Effector memory CD4-positive, alpha-beta T cell (primary cell): ENCODE results near the gene ASIC2.

Source experiments
- DNase-seq, 3 donors: peaks; one replicate each; pipeline ENCODE4 v3.0.0-alpha.2; 2020
- H3K27ac ChIP-seq: 2 replicates; pipeline ENCODE4 v1.7.0; 2013; ENCODE audit warnings: mild to moderate bottlenecking, low read length, moderate library complexity; ENCODE audit not compliant: insufficient read depth, poor library complexity, severe bottlenecking
- H3K27me3 ChIP-seq: replicated peaks from 2 replicates; pipeline ENCODE4 v1.7.0; 2013; ENCODE audit warnings: mild to moderate bottlenecking, low read length; ENCODE audit not compliant: insufficient read depth, control insufficient read depth, poor library complexity, severe bottlenecking
- H3K36me3 ChIP-seq: 2 replicates; pipeline ENCODE4 v1.7.0; 2013; ENCODE audit warnings: mild to moderate bottlenecking, low read length, moderate library complexity; ENCODE audit not compliant: control insufficient read depth, insufficient read depth
- H3K4me1 ChIP-seq: 2 replicates; pipeline ENCODE4 v1.7.0; 2013; ENCODE audit warnings: low read length, mild to moderate bottlenecking; ENCODE audit not compliant: control insufficient read depth, insufficient read depth, poor library complexity, severe bottlenecking
- H3K4me3 ChIP-seq: 2 replicates; pipeline ENCODE4 v1.7.0; 2013; ENCODE audit warnings: low read length, low read depth, mild to moderate bottlenecking; ENCODE audit not compliant: insufficient read depth, poor library complexity, severe bottlenecking
- H3K9me3 ChIP-seq: 2 replicates; pipeline ENCODE4 v1.7.0; 2013; ENCODE audit warnings: mild to moderate bottlenecking, low read length, moderate library complexity; ENCODE audit not compliant: control insufficient read depth
- total RNA-seq, 3 donors: gene quantifications; one replicate each; lab custom pipeline; 2026; lab: John Stamatoyannopoulos, UW

The ASIC2 gene
- total RNA-seq: 0 reads per million in 3 donors

- Histone ChIP-seq H3K27me3 (peaks cover 5% of the 10 kb centered on the region), H3K36me3 (no peaks in the 10 kb centered on the region), H3K9me3 (no peaks in the 10 kb centered on the region), H3K4me1 (no peaks in the 10 kb centered on the region), H3K4me3 (no peak within 1 kb of the TSS), H3K27ac (no peak within 1 kb of the TSS)
- no peak for DNase-seq
Observed at GRCh38 chr17:33292981-33293867, at the start of gene ASIC2. TSS of gene ASIC2 (minus strand) at chr17:33293295.

- H3K36me3 ChIP-seq: no peaks in the 10 kb centered on the region
- no peaks in the 10 kb centered on the region for H3K9me3 ChIP-seq
- no peak overlapping the region for H3K27ac ChIP-seq
- no peak for DNase-seq
- H3K4me3 ChIP-seq: no peak overlapping the region
- H3K4me1 ChIP-seq: no peaks in the 10 kb centered on the region
- H3K27me3 ChIP-seq: no peaks in the 10 kb centered on the region
Observed at GRCh38 chr17:33342025-33342424, 48.9 kb upstream of the ASIC2 start.

GRCh38 chr17:33338242-33338641 is 45.1 kb upstream of the ASIC2 start:
- H3K9me3 ChIP-seq: no peaks in the 10 kb centered on the region
- peaks cover 3% of the 10 kb centered on the region for H3K27me3 ChIP-seq
- no peak overlapping the region for H3K27ac ChIP-seq
- DNase-seq: no peak
- H3K4me1 ChIP-seq: no peaks in the 10 kb centered on the region
- no peaks in the 10 kb centered on the region for H3K36me3 ChIP-seq
- no peak overlapping the region for H3K4me3 ChIP-seq

- no peaks in the 10 kb centered on the region for H3K4me1 ChIP-seq
- H3K27me3 ChIP-seq: peaks cover 3% of the 10 kb centered on the region
- DNase-seq: no peak
- H3K27ac ChIP-seq: no peak overlapping the region
- H3K36me3 ChIP-seq: no peaks in the 10 kb centered on the region
- H3K4me3 ChIP-seq: no peak overlapping the region
- H3K9me3 ChIP-seq: no peaks in the 10 kb centered on the region
Observed at GRCh38 chr17:33335491-33336173, 42.5 kb upstream of the ASIC2 start.

- no peak for DNase-seq
- H3K9me3 ChIP-seq: no peaks in the 10 kb centered on the region
Observed at GRCh38 chr17:33334703-33335102, 41.6 kb upstream of the ASIC2 start.

GRCh38 chr17:33330877-33331276 is 37.8 kb upstream of the ASIC2 start:
- Histone ChIP-seq H3K36me3 (no peaks in the 10 kb centered on the region), H3K4me3 (no peak overlapping the region), H3K27ac (no peak overlapping the region), H3K9me3 (no peaks in the 10 kb centered on the region), H3K4me1 (no peaks in the 10 kb centered on the region), H3K27me3 (peaks cover under 1% of the 10 kb centered on the region)
- no peak for DNase-seq

More at GRCh38 chr17:33334703-33335102, 41.6 kb upstream of the ASIC2 start:
- no peak overlapping the region for H3K27ac ChIP-seq
- H3K36me3 ChIP-seq: no peaks in the 10 kb centered on the region
- H3K4me3 ChIP-seq: no peak overlapping the region
- H3K27me3 ChIP-seq: peaks cover 3% of the 10 kb centered on the region
- H3K4me1 ChIP-seq: no peaks in the 10 kb centered on the region

- H3K27me3 ChIP-seq: no peaks in the 10 kb centered on the region
- no peaks in the 10 kb centered on the region for H3K4me1 ChIP-seq
- no peak for DNase-seq
- no peak overlapping the region for H3K4me3 ChIP-seq
- no peak overlapping the region for H3K27ac ChIP-seq
- no peaks in the 10 kb centered on the region for H3K36me3 ChIP-seq
- no peaks in the 10 kb centered on the region for H3K9me3 ChIP-seq
Observed at GRCh38 chr17:33328129-33328528, 35.0 kb upstream of the ASIC2 start.

GRCh38 chr17:33324736-33325135 is 31.6 kb upstream of the ASIC2 start:
- Histone ChIP-seq H3K36me3 (no peaks in the 10 kb centered on the region), H3K27me3 (no peaks in the 10 kb centered on the region), H3K27ac (no peak overlapping the region), H3K4me3 (no peak overlapping the region), H3K9me3 (no peaks in the 10 kb centered on the region), H3K4me1 (no peaks in the 10 kb centered on the region)
- no peak for DNase-seq

GRCh38 chr17:33322063-33322462 is 29.0 kb upstream of the ASIC2 start:
- Histone ChIP-seq H3K4me1 (no peaks in the 10 kb centered on the region), H3K9me3 (no peaks in the 10 kb centered on the region), H3K27ac (no peak overlapping the region), H3K27me3 (no peaks in the 10 kb centered on the region), H3K36me3 (no peaks in the 10 kb centered on the region), H3K4me3 (no peak overlapping the region)
- DNase-seq: no peak

GRCh38 chr17:33318241-33318640 is 25.1 kb upstream of the ASIC2 start:
- Histone ChIP-seq H3K4me3 (no peak overlapping the region), H3K4me1 (no peaks in the 10 kb centered on the region), H3K27ac (no peak overlapping the region), H3K27me3 (no peaks in the 10 kb centered on the region), H3K9me3 (no peaks in the 10 kb centered on the region), H3K36me3 (no peaks in the 10 kb centered on the region)
- no peak for DNase-seq
